Measurements from ENCODE around the gene PDE9A.
"Not testable (repeated sequence)": the region's sequence is repeated elsewhere in the genome, so short reads cannot be mapped to it uniquely, and the experiment has no call there.

Gene PDE9A

GRCh38 chr21:42690586-42690985 lies 37.2 kb downstream of the PDE9A start:
- DNase-seq = no peak

DNA sequence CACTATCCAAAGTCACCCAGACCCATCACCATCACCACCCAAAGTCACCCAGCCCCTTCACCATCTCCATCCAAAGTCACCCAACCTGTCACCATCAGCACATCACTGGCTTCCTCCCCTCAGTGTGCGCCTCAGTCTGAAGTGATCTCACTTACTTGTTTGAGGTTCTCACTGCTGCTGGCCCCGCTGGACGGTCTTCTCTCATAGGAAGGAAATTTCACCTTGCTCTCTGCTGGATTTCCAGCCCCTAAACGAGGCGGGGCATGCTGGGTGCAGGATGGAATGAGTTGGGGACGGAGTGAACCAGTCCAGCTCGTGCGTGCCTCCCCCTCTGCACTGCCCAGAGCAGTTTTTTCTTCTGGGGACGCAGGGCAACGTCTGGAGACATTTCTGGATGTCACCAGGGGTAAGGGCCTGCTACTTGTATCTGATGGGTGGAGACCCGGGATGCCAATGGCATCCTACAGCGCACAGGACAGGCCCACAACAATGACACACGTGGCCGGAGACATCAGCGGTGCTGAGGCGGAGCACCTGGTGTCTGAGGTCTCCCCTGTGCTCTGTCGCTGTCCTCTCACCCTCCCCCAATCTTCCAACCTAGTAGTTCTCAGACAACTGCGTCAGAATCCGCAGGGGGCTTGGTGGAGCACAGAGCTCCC lies 38.6 kb downstream of the PDE9A start:
- no peak for DNase-seq

GRCh38 chr21:42692688-42693087 lies 39.3 kb downstream of the PDE9A start:
- DNase-seq = no peak

- DNase-seq = no peak
Observed at GRCh38 chr21:42694751-42695696, 41.6 kb downstream of the PDE9A start.

- DNase-seq = no peak
Observed at GRCh38 chr21:42695697-42696380, 42.4 kb downstream of the PDE9A start.

- DNase-seq = no peak
Observed at GRCh38 chr21:42696501-42697040, 43.1 kb downstream of the PDE9A start.

GRCh38 chr21:42698733-42699132 lies 45.3 kb downstream of the PDE9A start:
- no peak for DNase-seq

DNA sequence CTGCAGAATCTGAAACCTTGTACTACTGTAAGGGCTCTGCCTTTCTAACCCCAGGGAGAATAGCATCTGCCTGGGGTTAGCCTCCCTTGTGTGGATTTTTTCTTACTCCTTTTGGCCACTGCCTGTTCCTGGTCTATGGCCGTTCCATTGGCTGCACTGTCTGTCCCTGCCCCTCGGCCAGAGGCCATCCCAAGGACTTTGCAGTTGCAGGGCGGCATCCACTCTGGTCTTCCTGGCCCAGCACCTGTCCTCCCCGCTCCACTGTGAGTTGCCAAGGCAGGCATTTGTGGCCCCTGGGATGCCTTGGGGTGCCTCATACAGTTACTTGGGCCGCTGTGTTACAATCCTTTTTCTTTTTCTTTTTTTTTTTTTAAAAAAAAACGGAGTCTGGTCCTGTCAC lies 45.8 kb downstream of the PDE9A start:
- no peak for DNase-seq

GRCh38 chr21:42701706-42702456 lies 48.5 kb downstream of the PDE9A start:
- DNase-seq = no peak

- no peak for DNase-seq
Observed at GRCh38 chr21:42702720-42703119, 49.3 kb downstream of the PDE9A start.

DNA sequence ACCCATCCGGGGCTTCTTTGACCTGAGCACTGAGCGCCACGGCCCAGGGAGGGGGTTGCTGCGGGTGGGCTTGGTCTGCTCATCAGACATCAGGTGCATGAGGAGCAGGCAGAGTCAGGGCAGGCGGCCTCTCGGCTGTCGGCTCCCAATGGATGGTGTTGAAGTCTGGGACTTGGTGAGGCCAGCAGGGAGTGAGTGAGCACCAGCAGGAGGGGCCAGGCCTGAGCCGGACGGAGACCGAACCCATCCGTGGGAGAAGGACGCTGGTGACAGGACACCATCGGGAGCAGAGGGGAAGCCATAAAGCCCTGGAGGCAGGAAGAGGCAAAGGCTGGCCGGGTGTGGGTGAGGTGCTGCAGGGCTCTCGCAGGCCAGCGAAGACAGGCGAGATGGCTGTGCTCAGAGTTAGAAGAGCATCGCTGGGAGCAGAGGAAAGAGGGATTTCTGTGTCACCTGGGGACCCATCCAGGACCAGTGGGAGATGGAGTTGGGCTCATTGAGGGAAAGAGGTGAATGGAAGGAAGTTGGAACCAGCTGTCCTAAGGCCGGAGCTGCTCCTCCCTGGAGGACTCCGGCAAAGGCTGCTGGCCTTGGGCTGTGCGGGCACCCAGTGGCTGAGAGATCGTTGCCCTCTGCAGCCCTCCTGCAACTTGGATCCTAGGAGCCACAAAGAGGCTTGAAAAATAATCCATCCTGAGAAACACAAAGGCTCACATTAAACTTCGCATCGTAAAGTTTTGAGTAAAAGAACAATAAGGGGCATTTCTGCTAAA lies 49.9 kb downstream of the PDE9A start:
- DNase-seq = no peak

GRCh38 chr21:42703965-42704364 lies 50.5 kb downstream of the PDE9A start:
- no peak for DNase-seq

GRCh38 chr21:42704861-42705260 lies 51.4 kb downstream of the PDE9A start:
- DNase-seq = no peak

- no peak for DNase-seq
Observed at GRCh38 chr21:42705346-42705745, 51.9 kb downstream of the PDE9A start.

- no peak for DNase-seq
Observed at GRCh38 chr21:42705746-42706374, 52.4 kb downstream of the PDE9A start.

DNA sequence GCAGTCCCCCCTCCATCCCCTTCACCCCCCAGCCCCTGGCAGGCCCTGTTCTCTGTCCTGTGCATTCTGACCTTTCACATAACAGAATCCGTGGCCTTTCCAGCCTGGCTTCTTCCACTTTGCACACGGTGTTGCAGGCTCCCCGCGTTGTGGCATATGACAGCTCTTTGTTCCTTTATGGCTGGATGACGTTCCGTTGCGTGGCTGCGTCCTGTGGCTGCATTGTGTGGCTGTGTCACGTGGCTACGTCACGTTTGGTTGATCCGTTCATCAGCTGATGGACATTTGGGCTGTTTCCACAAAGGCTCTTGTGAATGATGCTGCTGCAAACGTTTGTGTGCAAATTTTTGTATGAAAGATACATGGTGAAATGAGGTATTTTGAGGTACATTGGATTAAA lies 53.3 kb downstream of the PDE9A start:
- no peak for DNase-seq

DNA sequence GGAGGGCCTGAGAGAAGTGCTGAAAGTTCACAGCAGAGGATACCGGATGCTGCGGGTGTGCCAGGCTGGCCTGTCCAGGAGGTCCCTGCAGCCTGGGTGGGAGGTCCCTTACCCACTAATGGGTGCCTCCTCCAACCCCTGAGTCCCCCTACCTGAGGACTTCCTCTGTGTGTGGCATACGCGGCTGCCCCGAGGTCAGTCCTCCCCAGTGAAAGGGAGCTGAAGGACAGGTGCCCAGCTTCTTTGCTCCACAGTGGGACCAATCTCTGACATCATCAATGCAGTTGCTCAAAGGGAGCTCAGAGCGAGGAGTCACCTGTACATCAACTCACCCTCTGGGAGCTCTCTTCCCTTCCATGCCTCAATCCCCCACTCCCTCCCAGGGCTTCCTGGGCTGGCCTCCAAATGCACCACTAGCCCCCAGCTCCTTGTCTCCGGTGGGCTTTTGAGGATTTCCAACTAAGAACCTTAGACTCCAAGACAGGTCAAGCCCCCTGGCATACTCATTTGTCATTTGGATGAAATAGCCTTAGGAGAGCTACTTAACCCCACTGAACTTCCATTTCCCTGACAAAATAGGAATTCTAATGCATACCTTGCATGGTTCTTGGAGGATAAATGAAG lies 53.9 kb downstream of the PDE9A start:
- no peak for DNase-seq

DNA sequence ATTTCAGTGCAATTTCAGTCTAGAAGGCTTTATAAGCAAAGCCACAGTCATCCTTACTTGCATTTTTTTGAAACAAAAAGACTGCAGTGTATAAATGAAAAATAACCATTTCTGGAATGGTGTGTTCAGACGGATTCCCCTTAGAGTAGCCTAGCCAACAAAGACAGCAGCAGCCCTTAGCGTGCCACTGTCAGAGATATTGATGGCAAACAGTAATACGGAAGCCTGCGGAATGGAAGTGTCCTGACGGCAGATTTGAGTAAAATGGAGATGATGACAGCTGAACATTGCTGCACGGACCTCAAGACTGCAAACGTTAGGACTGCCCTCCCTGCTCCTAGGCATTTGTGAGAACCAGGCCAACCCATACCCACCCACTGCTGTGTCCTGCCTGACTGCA lies 54.7 kb downstream of the PDE9A start:
- DNase-seq = no peak

- DNase-seq = not testable (repeated sequence)
Observed at GRCh38 chr21:42708916-42709315, 55.5 kb downstream of the PDE9A start.

DNA sequence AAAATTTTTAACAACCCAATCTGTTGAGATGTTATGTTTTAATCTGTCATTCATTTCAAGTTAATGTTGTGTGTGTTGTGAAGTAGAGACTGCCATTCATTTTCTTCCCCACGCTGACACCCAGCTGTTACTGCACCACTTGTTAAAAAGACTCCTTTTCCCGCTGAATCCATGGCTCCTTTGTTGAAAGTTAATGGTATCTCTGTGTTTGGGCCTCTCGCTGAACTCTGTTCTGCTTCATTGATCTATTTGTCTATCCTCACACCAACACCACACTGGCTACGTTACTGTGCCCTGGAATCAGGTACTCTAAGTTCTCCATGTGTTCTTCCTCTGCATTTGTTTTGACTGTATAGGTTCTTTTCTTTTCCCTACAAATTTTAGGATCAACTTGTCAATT lies 58.2 kb downstream of the PDE9A start:
- no peak for DNase-seq

- not testable (repeated sequence) for DNase-seq
Observed at GRCh38 chr21:42715427-42715826, 62.0 kb downstream of the PDE9A start.

All from NCI-H1092 (cell line).